Measurements from ENCODE around the gene EID2B.

- TF ChIP-seq EZH2 (IDR thresholded peaks at IDR 0.05; ENCODE audit: borderline replicate concordance, low read length) (no peak), CTCF (IDR thresholded peaks at IDR 0.05; ENCODE audit: low read length) (no peak)
These were observed 17.0 kb downstream of the EID2B start for GRCh38 chr19:39515551-39516191.
